ENCODE results near the gene C2orf72.

DNA sequence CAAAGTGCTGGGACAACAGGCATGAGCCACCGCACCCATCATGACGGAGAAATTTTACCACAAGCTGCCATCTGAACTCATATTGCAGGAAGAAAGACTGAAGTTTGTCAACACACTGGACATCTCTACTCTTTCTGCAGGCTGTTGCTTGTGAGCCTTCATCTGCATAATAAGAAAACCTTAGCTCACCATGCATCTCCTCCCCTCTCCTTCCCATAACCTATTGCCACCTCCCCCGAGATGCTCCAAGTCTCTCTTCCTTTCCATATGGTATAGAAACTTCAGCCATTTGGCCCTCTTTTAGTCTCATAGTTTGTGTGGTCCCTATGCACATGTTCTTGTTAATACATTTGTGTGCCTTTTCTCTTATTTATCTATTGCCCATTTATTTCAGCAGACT, 19.1 kb upstream of the C2orf72 start:
- TF ChIP-seq CTCF (IDR thresholded peaks at IDR 0.05): no peak
- TF ChIP-seq POLR2A (IDR thresholded peaks at IDR 0.05): no peak
- TF ChIP-seq POLR2AphosphoS5 (IDR thresholded peaks at IDR 0.05): no peak
- TF ChIP-seq EP300 (IDR thresholded peaks at IDR 0.05): no peak

Measured in stomach (tissue), 4 donors.